ENCODE data around the gene MYO5B. TPM values are rescaled to one million over a fixed set of nuclear protein-coding genes. Genes with fewer than 3 reads are reported as not detected.

The MYO5B gene
- total RNA-seq, 4 donors from 2014 or later = 6.3 to 35.2 (median 10.2) TPM

GRCh38 chr18:49921318-49921985, 273.5 kb downstream of the MYO5B start:
- Histone ChIP-seq H3K9me3 (no peaks in the 10 kb centered on the region), H3K36me3 (no peaks in the 10 kb centered on the region), H3K27me3 (no peaks in the 10 kb centered on the region), H3K27ac (no peak overlapping the region), H3K4me3 (no peak overlapping the region), H3K4me1 (no peaks in the 10 kb centered on the region)
- TF ChIP-seq POLR2A (IDR thresholded peaks at IDR 0.05) (no peak), EP300 (IDR thresholded peaks at IDR 0.05) (no peak), CTCF (IDR thresholded peaks at IDR 0.05) (no peak)
- no peak for DNase-seq (ENCODE audit: low spot score in 2 of 2)
- WGBS, 2 donors = 21 to 26% methylated on average over 12 of the region's 12 CpGs

- H3K4me1 ChIP-seq = no peaks in the 10 kb centered on the region
- no peak for DNase-seq (ENCODE audit: low spot score in 2 of 2)
- H3K4me3 ChIP-seq = no peak overlapping the region
- no peaks in the 10 kb centered on the region for H3K36me3 ChIP-seq
- TF ChIP-seq EP300 (IDR thresholded peaks at IDR 0.05) = no peak
- no peaks in the 10 kb centered on the region for H3K9me3 ChIP-seq
- 23 to 43% methylated on average over 6 of the region's 6 CpGs for whole genome bisulfite sequencing, 2 donors
- H3K27me3 ChIP-seq = no peaks in the 10 kb centered on the region
- no peak overlapping the region for H3K27ac ChIP-seq
These were observed 274.2 kb downstream of the MYO5B start for GRCh38 chr18:49920731-49921130.

- H3K9me3 ChIP-seq = no peaks in the 10 kb centered on the region
- no peaks in the 10 kb centered on the region for H3K27me3 ChIP-seq
- H3K4me1 ChIP-seq = no peaks in the 10 kb centered on the region
- H3K36me3 ChIP-seq = no peaks in the 10 kb centered on the region
- WGBS, 2 donors = 84 to 87% methylated on average over 5 of the region's 5 CpGs
- TF ChIP-seq POLR2A (IDR thresholded peaks at IDR 0.05) = no peak
- TF ChIP-seq EP300 (IDR thresholded peaks at IDR 0.05) = no peak
- no peak for TF ChIP-seq CTCF (IDR thresholded peaks at IDR 0.05)
- H3K4me3 ChIP-seq = no peak overlapping the region
- no peak overlapping the region for H3K27ac ChIP-seq
- DNase-seq (ENCODE audit: low spot score in 2 of 2) = no peak
These were observed 277.2 kb downstream of the MYO5B start for GRCh38 chr18:49917742-49918141.

- no peaks in the 10 kb centered on the region for H3K9me3 ChIP-seq
- DNase-seq (ENCODE audit: low spot score in 2 of 2) = no peak
- no peak for TF ChIP-seq CTCF (IDR thresholded peaks at IDR 0.05)
- no peak for TF ChIP-seq POLR2A (IDR thresholded peaks at IDR 0.05)
- TF ChIP-seq EP300 (IDR thresholded peaks at IDR 0.05) = no peak
- H3K4me1 ChIP-seq = no peaks in the 10 kb centered on the region
- H3K27ac ChIP-seq = no peak overlapping the region
- no peaks in the 10 kb centered on the region for H3K27me3 ChIP-seq
- no peak overlapping the region for H3K4me3 ChIP-seq
- no peaks in the 10 kb centered on the region for H3K36me3 ChIP-seq
- WGBS, 2 donors = 36 to 42% methylated on average over 7 of the region's 7 CpGs
These were observed 279.6 kb downstream of the MYO5B start for GRCh38 chr18:49915352-49915751.

- no peaks in the 10 kb centered on the region for H3K9me3 ChIP-seq
- no peaks in the 10 kb centered on the region for H3K27me3 ChIP-seq
- no peak for TF ChIP-seq POLR2A (IDR thresholded peaks at IDR 0.05)
- TF ChIP-seq CTCF (IDR thresholded peaks at IDR 0.05) = no peak
- no peak for TF ChIP-seq EP300 (IDR thresholded peaks at IDR 0.05)
- 82 to 85% methylated on average over 3 of the region's 3 CpGs for WGBS, 2 donors
- H3K27ac ChIP-seq = no peak overlapping the region
- H3K36me3 ChIP-seq = no peaks in the 10 kb centered on the region
- DNase-seq (ENCODE audit: low spot score in 2 of 2) = no peak
- H3K4me3 ChIP-seq = no peak overlapping the region
- H3K4me1 ChIP-seq = no peaks in the 10 kb centered on the region
These were observed 281.7 kb downstream of the MYO5B start for GRCh38 chr18:49913221-49913620.
